COLO668 (cell line): ENCODE measurements around the gene CBX6.
A peak's percentile ranks its signal among the peaks of the same experiment; 100 is the strongest.
"Not testable (repeated sequence)": the region's sequence is repeated elsewhere in the genome, so short reads cannot be mapped to it uniquely, and the experiment has no call there.

Experiments
- DNase-seq: peaks from one replicate; lab custom pipeline; 2025; ENCODE audit not compliant: unreplicated experiment; lab: John Stamatoyannopoulos, UW

The CBX6 gene

GRCh38 chr22:38861170-38861876 lies 10.7 kb downstream of the CBX6 start:
- DNase-seq = peak; percentile 25

GRCh38 chr22:38860283-38861169 lies 11.5 kb downstream of the CBX6 start:
- DNase-seq = peak; percentile 78

- no peak for DNase-seq
These were observed 12.3 kb downstream of the CBX6 start for GRCh38 chr22:38859581-38860282.

GRCh38 chr22:38858492-38858891 lies 13.5 kb downstream of the CBX6 start:
- no peak for DNase-seq

- not testable (repeated sequence) for DNase-seq
These were observed 17.5 kb downstream of the CBX6 start for GRCh38 chr22:38854476-38854875.

GRCh38 chr22:38853883-38854282 lies 18.1 kb downstream of the CBX6 start:
- DNase-seq = not testable (repeated sequence)

- no peak for DNase-seq
These were observed 18.8 kb downstream of the CBX6 start for GRCh38 chr22:38853196-38853651.

GRCh38 chr22:38852522-38852921 lies 19.5 kb downstream of the CBX6 start:
- no peak for DNase-seq

- DNase-seq = no peak
These were observed 20.8 kb downstream of the CBX6 start for GRCh38 chr22:38850941-38851849.

- no peak for DNase-seq
These were observed 21.6 kb downstream of the CBX6 start for GRCh38 chr22:38850399-38850798.

- DNase-seq = no peak
These were observed 22.2 kb downstream of the CBX6 start for GRCh38 chr22:38849811-38850210.

- DNase-seq = no peak
These were observed 25.6 kb downstream of the CBX6 start for GRCh38 chr22:38846412-38846811.

- DNase-seq = no peak
These were observed 26.8 kb downstream of the CBX6 start for GRCh38 chr22:38845004-38845740.

GRCh38 chr22:38844315-38845003 lies 27.6 kb downstream of the CBX6 start:
- DNase-seq = no peak

GRCh38 chr22:38843657-38844314 lies 28.2 kb downstream of the CBX6 start, which contains the start of gene NPTXR:
NPTXR (minus strand) TSS chr22:38844028.
- peak; percentile 88 for DNase-seq

- peak; percentile 89 for DNase-seq
These were observed 28.8 kb downstream of the CBX6 start for GRCh38 chr22:38843201-38843656.

- no peak for DNase-seq
These were observed 29.4 kb downstream of the CBX6 start for GRCh38 chr22:38842512-38843200.

GRCh38 chr22:38841635-38842034 lies 30.4 kb downstream of the CBX6 start:
- DNase-seq = no peak
